Breast epithelium (tissue), 4 donors: Measurements from ENCODE around the gene IFITM1. TPM values are rescaled to one million over a fixed set of nuclear protein-coding genes. Genes with fewer than 3 reads are reported as not detected.

Experiments
- DNase-seq, 2 donors: peaks; one replicate each; pipeline ENCODE4 v3.0.0-alpha.2; 2019; ENCODE audit warnings: low spot score in 2 of 2
- H3K27ac ChIP-seq, 2 donors: fragments of 200-600 bp; sonication (generic) in 1 of 2; one replicate each; pipeline ENCODE4 v1.5.1; 2016 to 2019; ENCODE audit warnings: mild to moderate bottlenecking in 1 of 2
- H3K27me3 ChIP-seq, 2 donors: fragments of 200-600 bp; sonication (generic) in 1 of 2; one replicate each; pipeline versions ENCODE4 v1.5.1 to v1.6.0; 2017 to 2019; ENCODE audit warnings: control low read depth in 1 of 2, mild to moderate bottlenecking in 1 of 2
- H3K36me3 ChIP-seq: fragments of 200-600 bp; one replicate; pipeline ENCODE4 v1.5.1; 2019
- H3K4me1 ChIP-seq, 2 donors: fragments of 200-600 bp; sonication (generic); one replicate each; pipeline ENCODE4 v1.5.1; 2016 to 2019; ENCODE audit warnings: control low read depth in 1 of 2
- H3K4me3 ChIP-seq, 3 donors: fragments of 200-600 bp; sonication (generic); 1 replicate in 2 of 3; 2 replicates in 1 of 3; pipeline ENCODE4 v1.5.1; 2016 to 2019; ENCODE audit warnings: mild to moderate bottlenecking in 3 of 3, moderate library complexity in 2 of 3
- H3K9me3 ChIP-seq, 2 donors: fragments of 200-600 bp; sonication (generic) in 1 of 2; one replicate each; pipeline ENCODE4 v1.5.1; 2016 to 2019; ENCODE audit warnings: control low read depth in 1 of 2
- CTCF ChIP-seq, 3 donors: fragments of 450-650 bp; IDR thresholded peaks; one replicate each; pipeline ENCODE4 v1.5.1; 2016 to 2017; ENCODE audit warnings: antibody characterized with exemption in 3 of 3, mild to moderate bottlenecking in 3 of 3, moderate library complexity in 3 of 3
- POLR2A ChIP-seq: fragments of 450-650 bp; IDR thresholded peaks from one replicate; pipeline ENCODE4 v1.6.1; 2016; ENCODE audit warnings: antibody characterized with exemption, mild to moderate bottlenecking, moderate library complexity
- POLR2AphosphoS5 ChIP-seq, 3 donors: sonication (generic); formaldehyde crosslinking; IDR thresholded peaks; one replicate each; pipeline ENCODE4 v1.6.1; 2017; ENCODE audit warnings: antibody characterized with exemption in 3 of 3
- intact Hi-C: fragments of 100-400 bp; cut with DNase I; formaldehyde crosslinking; loops from one replicate; pipeline ENCODE4 v1.15.1; 2023; ENCODE audit warnings: low total_unique reads
- total RNA-seq, 3 donors: library from RNA; depleted of rRNA; stranded (reverse); fragments of >200 nt; gene quantifications; one replicate each; pipeline ENCODE4 v1.1.0, GENCODE V29; 2016

Gene IFITM1
- total RNA-seq, 3 donors from 2014 or later, result 129 to 321 (median 142) TPM

- Histone ChIP-seq H3K27me3 (no peaks in the 10 kb centered on the region), H3K4me3 (no peak overlapping the region), H3K27ac (no peak overlapping the region), H3K9me3 (no peaks in the 10 kb centered on the region), H3K4me1 (peaks cover 0 to 5% of the 10 kb centered on the region in 2 donors), H3K36me3 (no peaks in the 10 kb centered on the region)
- intact Hi-C loops, result no loop called here
- DNase-seq, result no peak
- TF ChIP-seq CTCF (IDR thresholded peaks at IDR 0.05) (no peak), POLR2A (no peak), POLR2AphosphoS5 (IDR thresholded peaks at IDR 0.05) (no peak)
Observed at GRCh38 chr11:291281-292210, 22.3 kb upstream of the IFITM1 start.

GRCh38 chr11:292211-293121, 21.4 kb upstream of the IFITM1 start:
- intact Hi-C loops, result no loop called here
- Histone ChIP-seq H3K9me3 (no peaks in the 10 kb centered on the region), H3K27me3 (no peaks in the 10 kb centered on the region), H3K36me3 (no peaks in the 10 kb centered on the region), H3K4me1 (peaks cover 0 to 5% of the 10 kb centered on the region in 2 donors), H3K27ac (no peak overlapping the region), H3K4me3 (no peak overlapping the region)
- DNase-seq, result no peak
- TF ChIP-seq CTCF (IDR thresholded peaks at IDR 0.05), result no peak
- no peak for TF ChIP-seq POLR2AphosphoS5 (IDR thresholded peaks at IDR 0.05)
- no peak for TF ChIP-seq POLR2A

GRCh38 chr11:293271-293851, 20.5 kb upstream of the IFITM1 start:
- no peaks in the 10 kb centered on the region for H3K36me3 ChIP-seq
- peaks cover 0 to under 1% of the 10 kb centered on the region in 2 donors for H3K4me1 ChIP-seq
- H3K4me3 ChIP-seq, result no peak overlapping the region
- peaks cover 0 to 4% of the 10 kb centered on the region in 2 donors for H3K27me3 ChIP-seq
- no peak overlapping the region for H3K27ac ChIP-seq
- no peak for TF ChIP-seq POLR2AphosphoS5 (IDR thresholded peaks at IDR 0.05)
- TF ChIP-seq POLR2A, result no peak
- TF ChIP-seq CTCF (IDR thresholded peaks at IDR 0.05), result no peak
- intact Hi-C loops, result no loop called here
- no peaks in the 10 kb centered on the region for H3K9me3 ChIP-seq
- no peak for DNase-seq

- peaks cover 0 to 8% of the 10 kb centered on the region in 2 donors for H3K27me3 ChIP-seq
- H3K36me3 ChIP-seq, result no peaks in the 10 kb centered on the region
- H3K4me1 ChIP-seq, result no peaks in the 10 kb centered on the region
- H3K4me3 ChIP-seq, result no peak overlapping the region
- no peak for DNase-seq
- intact Hi-C loops, result loop anchor here (2.0 kb wide), 1 partner anchor 77 kb away; no protein-coding TSS in a partner anchor
- no peak overlapping the region for H3K27ac ChIP-seq
- H3K9me3 ChIP-seq, result no peaks in the 10 kb centered on the region
- TF ChIP-seq POLR2A (no peak), POLR2AphosphoS5 (IDR thresholded peaks at IDR 0.05) (no peak), CTCF (IDR thresholded peaks at IDR 0.05) (no peak)
Observed at GRCh38 chr11:293852-294661, 19.8 kb upstream of the IFITM1 start.
